NCI-H1694 (cell line): ENCODE measurements around the gene SUCLG2.
"Not testable (repeated sequence)": the region's sequence is repeated elsewhere in the genome, so short reads cannot be mapped to it uniquely, and the experiment has no call there.

ENCODE experiments used
- DNase-seq: peaks from one replicate; lab custom pipeline; 2025; lab: John Stamatoyannopoulos, UW

SUCLG2 gene

GRCh38 chr3:67559029-67559605 lies 95.3 kb downstream of the SUCLG2 start:
- DNase-seq, result no peak

DNA sequence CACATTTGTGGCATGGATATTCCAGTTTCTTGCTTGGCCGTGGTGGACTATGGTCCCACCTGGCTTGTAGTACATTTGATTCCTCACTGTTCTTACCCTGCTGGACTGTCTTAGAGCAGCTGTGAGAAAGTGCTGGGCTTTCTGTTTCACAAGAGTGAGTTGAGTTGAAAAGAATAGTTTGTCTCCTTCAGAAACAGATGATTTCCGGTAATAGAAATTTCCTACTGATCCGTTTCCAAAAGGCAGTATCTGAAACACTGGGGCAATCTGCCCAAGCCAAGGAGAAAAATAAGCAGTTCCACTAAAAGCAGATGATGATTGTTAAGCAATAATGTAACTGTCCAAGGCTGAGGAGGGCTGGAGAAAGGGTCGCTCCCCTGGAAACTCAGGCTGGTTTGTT lies 96.0 kb downstream of the SUCLG2 start:
- DNase-seq, result no peak

GRCh38 chr3:67557848-67558355 lies 96.5 kb downstream of the SUCLG2 start:
- peak; percentile 25 for DNase-seq

- no peak for DNase-seq
Observed at GRCh38 chr3:67551361-67552016, 102.9 kb downstream of the SUCLG2 start.

- no peak for DNase-seq
Observed at GRCh38 chr3:67550541-67550940, 103.9 kb downstream of the SUCLG2 start.

- DNase-seq, result not testable (repeated sequence)
Observed at GRCh38 chr3:67542502-67543250, 111.7 kb downstream of the SUCLG2 start.

DNA sequence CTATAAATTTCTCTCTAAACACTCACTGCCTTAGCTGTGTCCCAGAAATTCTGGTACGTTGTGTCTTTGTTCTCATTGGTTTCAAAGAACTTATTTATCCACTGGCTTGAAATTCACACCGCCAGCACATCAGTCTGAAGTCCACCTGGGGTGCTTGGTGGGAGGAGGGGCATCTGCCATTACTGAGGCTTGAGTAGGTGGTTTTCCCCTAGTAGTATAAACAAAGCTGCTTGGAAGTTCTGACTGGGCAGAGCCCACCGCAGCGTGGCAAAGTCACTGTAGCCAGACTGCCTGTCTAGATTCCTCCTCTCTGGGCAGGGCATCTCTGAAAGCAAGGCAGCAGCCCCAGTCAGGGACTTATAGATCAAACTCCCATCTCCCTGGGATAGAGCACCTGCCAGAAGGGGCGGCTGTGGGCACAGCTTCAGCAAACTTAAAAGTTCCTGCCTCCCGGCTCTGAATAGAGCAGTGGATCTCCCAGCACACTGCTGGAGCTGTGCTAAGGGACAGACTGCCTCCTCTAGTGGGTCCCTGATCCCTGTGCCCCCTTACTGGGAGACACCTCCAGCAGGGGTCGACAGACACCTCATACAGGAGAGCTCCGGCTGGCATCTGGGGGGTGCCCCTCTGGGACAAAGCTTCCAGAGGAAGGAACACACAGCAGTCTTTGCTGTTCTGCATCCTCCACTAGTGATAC lies 114.1 kb downstream of the SUCLG2 start:
- no peak for DNase-seq

DNA sequence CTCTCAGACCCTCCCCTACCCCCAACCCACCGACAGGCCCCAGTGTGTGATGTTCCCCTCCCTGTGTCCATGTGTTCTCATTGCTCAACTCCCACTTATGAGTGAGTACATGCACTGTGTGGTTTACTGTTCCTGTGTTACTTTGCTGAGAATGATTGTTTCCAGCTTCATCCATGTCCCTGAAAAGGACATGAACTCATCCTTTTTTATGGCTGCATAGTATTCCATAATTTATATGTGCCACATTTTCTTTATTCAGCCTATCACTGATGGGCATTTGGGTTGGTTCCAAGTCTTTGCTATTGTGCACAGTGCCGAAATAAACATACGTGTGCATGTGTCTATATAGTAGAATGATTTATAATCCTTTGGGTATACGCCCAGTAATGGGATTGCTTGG lies 117.2 kb downstream of the SUCLG2 start:
- not testable (repeated sequence) for DNase-seq

DNA sequence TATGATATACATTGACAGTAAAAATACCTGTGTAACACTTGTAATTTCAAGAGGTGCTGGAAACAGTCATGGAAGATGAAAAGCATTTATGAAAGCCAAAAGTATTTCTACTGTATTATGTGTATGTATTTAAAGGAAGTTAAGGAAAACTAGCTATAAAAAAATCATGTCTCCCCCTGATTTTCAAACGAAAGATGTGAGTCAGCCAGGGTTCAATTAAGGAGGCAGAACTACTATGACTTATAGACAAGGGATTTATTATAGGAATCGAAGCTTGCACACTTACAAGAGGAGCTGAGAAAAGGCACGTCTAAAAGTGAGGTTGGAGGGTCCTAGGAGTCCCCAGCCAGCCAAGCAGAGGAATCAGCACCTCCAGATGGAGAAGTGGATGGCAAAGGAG lies 119.4 kb downstream of the SUCLG2 start:
- no peak for DNase-seq

- no peak for DNase-seq
Observed at GRCh38 chr3:67534594-67534993, 119.8 kb downstream of the SUCLG2 start.

DNA sequence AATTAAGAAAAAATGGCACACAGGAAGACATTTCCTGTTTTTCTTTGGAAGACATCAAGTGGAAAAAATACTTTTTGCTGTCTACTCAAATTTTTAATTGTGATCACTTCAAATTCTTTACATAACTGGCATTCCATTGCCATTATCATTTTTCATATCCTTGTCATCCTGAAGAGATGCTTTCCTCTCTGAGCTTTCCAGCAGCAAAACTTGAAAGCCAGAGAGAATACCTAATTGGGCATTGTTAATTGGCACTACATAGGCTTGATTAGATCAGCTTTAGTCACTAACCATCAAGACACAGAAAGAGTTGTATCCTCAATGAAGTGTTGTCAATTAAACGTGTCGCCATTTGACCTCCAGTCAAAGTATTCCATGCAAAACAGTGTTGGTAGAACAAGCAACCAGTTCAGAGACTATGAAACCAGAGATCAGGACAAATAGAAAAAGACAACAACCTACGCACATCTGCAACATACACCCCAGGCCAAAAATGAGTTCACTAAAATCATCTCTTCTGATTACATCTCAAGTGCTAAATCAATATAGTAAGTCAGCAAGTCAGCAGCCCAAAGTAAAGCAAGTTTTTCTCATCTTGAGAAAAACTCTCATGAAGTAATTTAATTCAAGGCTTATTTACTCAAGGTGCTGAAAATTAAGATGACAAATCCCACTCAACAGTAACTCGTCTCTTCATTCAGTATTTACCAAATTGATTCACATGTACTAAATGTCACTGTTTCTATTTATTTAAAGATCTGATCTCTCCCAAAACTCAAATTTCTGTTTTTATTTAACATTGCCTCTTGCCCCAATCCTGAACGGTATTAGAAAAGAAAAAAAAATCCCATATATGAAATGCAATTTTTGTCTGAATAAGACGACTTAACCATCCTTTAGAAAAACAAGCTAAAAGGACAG lies 123.0 kb downstream of the SUCLG2 start:
- no peak for DNase-seq

GRCh38 chr3:67529915-67530314 lies 124.5 kb downstream of the SUCLG2 start:
- DNase-seq, result no peak

DNA sequence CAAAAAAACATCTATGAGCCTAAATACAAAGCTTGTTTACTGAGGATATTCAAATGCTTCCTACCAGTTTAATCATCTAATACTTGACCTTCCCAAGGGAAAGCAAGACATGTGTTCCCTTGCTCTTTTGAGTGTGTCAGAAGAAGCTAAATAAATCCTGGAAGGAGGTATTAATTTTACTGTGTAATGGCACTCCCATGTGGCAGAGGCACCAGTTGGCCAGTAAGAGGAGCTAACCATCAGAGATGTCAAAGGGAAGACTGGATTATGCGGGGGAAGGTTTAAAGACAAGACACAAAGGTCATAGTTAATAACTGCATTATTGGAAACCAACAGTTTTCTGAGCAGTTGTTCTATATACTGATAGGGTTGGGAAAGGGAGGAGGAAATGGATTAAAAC lies 125.1 kb downstream of the SUCLG2 start:
- DNase-seq, result no peak

GRCh38 chr3:67526246-67526645 lies 128.2 kb downstream of the SUCLG2 start:
- DNase-seq, result no peak

GRCh38 chr3:67524046-67524445 lies 130.4 kb downstream of the SUCLG2 start:
- DNase-seq, result no peak

GRCh38 chr3:67522081-67522480 lies 132.3 kb downstream of the SUCLG2 start:
- DNase-seq, result no peak

GRCh38 chr3:67521053-67521646 lies 133.3 kb downstream of the SUCLG2 start:
- no peak for DNase-seq

GRCh38 chr3:67518236-67518635 lies 136.2 kb downstream of the SUCLG2 start:
- DNase-seq, result peak; percentile 71

- no peak for DNase-seq
Observed at GRCh38 chr3:67517781-67518180, 136.6 kb downstream of the SUCLG2 start.

GRCh38 chr3:67516496-67516895 lies 137.9 kb downstream of the SUCLG2 start:
- no peak for DNase-seq

- no peak for DNase-seq
Observed at GRCh38 chr3:67515778-67516177, 138.6 kb downstream of the SUCLG2 start.
